Peyer's patch (tissue), 4 donors: Measurements from ENCODE around the gene CCNG1.

Experiments
- CTCF ChIP-seq, 6 experiments: fragments of 450-650 bp in 4 of 6; fragments of 200-600 bp in 2 of 6; sonication (generic) in 1 of 6; IDR thresholded peaks; one replicate each; pipeline ENCODE4 v1.5.1; 2017 to 2019; ENCODE audit warnings: antibody characterized with exemption in 6 of 6, mild to moderate bottlenecking in 3 of 6, moderate library complexity in 1 of 6
- POLR2A ChIP-seq, 2 donors: fragments of 450-650 bp; IDR thresholded peaks; one replicate each; pipeline ENCODE4 v1.5.1; 2017; ENCODE audit warnings: antibody characterized with exemption in 2 of 2, mild to moderate bottlenecking in 2 of 2, moderate library complexity in 2 of 2

- TF ChIP-seq CTCF (IDR thresholded peaks at IDR 0.05), result no peak
- TF ChIP-seq POLR2A (IDR thresholded peaks at IDR 0.05), result no peak
These were observed 21.5 kb downstream of the CCNG1 start for GRCh38 chr5:163458778-163459385.
